AG09309 (cell line): ENCODE measurements around the gene OLFM3.

ENCODE experiments used
- DNase-seq: peaks from one replicate; pipeline ENCODE4 v3.0.0-alpha.2; 2010; ENCODE audit warnings: low read depth
- H3K4me3 ChIP-seq: 2 replicates; pipeline ENCODE4 v1.5.1; 2011; ENCODE audit warnings: mild to moderate bottlenecking, low read depth, low read length, moderate library complexity; ENCODE audit not compliant: control insufficient read depth
- TF ChIP-seq, protein P1 (sequence below): IDR thresholded peaks from 2 replicates; pipeline ENCODE4 v1.5.1; 2011; ENCODE audit warnings: mild to moderate bottlenecking, low read depth, low read length, inconsistent platforms; ENCODE audit not compliant: insufficient read depth, control insufficient read depth; ENCODE audit errors: missing control alignments

Gene OLFM3

GRCh38 chr1:101905283-101905835 is 91.4 kb downstream of the OLFM3 start:
- DNase-seq = no peak
- H3K4me3 ChIP-seq = no peak overlapping the region
- TF ChIP-seq, protein P1, sequence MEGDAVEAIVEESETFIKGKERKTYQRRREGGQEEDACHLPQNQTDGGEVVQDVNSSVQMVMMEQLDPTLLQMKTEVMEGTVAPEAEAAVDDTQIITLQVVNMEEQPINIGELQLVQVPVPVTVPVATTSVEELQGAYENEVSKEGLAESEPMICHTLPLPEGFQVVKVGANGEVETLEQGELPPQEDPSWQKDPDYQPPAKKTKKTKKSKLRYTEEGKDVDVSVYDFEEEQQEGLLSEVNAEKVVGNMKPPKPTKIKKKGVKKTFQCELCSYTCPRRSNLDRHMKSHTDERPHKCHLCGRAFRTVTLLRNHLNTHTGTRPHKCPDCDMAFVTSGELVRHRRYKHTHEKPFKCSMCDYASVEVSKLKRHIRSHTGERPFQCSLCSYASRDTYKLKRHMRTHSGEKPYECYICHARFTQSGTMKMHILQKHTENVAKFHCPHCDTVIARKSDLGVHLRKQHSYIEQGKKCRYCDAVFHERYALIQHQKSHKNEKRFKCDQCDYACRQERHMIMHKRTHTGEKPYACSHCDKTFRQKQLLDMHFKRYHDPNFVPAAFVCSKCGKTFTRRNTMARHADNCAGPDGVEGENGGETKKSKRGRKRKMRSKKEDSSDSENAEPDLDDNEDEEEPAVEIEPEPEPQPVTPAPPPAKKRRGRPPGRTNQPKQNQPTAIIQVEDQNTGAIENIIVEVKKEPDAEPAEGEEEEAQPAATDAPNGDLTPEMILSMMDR = no peak

GRCh38 chr1:101902199-101902598 is 94.5 kb downstream of the OLFM3 start:
- TF ChIP-seq, protein P1 = no peak
- DNase-seq = no peak
- no peak overlapping the region for H3K4me3 ChIP-seq

DNA sequence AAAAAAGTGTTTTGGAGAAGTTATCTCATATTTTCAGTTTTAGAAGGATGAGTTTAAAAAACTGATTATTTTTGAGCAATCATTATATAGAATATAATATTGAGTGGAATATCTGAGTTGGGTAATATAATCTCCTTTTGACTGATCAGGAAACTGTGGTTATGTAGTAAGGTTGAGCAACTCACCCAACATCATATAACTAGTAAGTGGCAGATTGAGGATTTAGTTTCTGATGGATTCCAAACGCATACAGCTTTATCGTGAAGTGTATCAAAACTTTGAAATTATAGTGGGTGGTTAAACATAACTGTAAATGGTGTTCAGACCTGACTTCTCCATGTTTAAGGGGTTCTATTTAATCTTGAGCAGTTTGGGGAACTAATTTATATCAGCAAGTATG is 98.6 kb downstream of the OLFM3 start:
- no peak for DNase-seq
- TF ChIP-seq, protein P1 = no peak
- H3K4me3 ChIP-seq = no peak overlapping the region

DNA sequence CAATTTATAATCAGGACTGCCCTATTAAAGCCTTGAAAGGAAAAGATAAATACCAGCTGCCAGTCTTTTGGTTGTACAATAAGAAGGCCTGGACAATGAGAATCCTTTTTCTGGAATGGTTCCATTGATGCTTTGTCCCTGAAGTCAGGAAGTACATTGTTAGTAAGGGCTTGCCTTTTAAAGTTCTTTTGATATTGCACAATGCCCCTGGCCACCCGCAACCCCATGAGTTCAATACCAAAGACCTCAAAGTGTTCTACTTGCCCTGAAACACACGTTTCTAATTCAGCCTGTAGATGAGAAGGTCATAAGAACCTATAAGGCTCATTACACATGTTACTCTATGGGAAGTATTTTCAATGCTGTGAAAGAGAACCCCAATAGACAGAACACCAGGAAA is 112.1 kb downstream of the OLFM3 start:
- no peak overlapping the region for H3K4me3 ChIP-seq
- TF ChIP-seq, protein P1 = no peak
- DNase-seq = no peak

DNA sequence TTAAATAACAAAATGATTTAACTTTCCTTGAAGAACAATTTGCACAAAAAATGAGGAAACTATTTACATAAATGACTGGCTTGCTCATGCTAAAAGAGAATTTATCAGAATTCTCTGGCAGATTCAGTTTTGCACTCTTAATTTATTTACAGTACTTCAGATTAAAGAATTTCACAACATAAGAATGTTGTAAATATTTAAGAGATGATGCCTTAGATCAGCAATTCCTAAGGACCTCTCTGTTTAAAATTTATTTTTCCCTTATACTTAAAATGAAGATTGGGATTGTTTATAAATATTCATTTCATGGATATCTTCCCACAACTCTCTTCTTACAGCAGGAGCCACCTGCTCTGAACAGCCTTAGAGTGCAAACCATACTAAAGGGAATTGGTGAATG is 120.8 kb downstream of the OLFM3 start:
- H3K4me3 ChIP-seq = no peak overlapping the region
- TF ChIP-seq, protein P1 = no peak
- no peak for DNase-seq

DNA sequence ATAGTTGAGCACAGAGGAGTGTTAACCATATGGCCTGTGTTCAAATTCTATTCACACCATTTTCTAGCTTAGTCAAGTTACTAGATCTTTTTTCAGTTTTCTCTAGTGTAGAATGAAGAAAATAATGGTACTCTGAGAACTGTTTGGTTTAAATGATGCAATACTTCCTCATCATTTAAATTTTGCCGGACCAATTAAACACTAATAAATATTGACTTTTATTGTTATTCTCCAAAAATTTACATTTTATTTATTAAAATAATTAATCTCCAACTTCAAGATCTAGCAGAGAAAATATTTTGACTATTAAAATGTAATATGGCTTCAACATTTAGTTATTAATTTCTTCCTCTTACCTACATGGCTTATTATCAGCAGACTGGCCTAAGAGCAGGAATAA is 123.1 kb downstream of the OLFM3 start:
- no peak for DNase-seq
- TF ChIP-seq, protein P1 = no peak
- H3K4me3 ChIP-seq = no peak overlapping the region

- TF ChIP-seq, protein P1 = no peak
These were observed 136.8 kb downstream of the OLFM3 start for GRCh38 chr1:101859941-101860340.

More at GRCh38 chr1:101859941-101860340, 136.8 kb downstream of the OLFM3 start:
- H3K4me3 ChIP-seq = no peak overlapping the region
- DNase-seq = no peak
